Posterior cingulate gyrus (tissue), 11 donors: ENCODE measurements around the gene SNCAIP.

Source experiments
- DNase-seq, 10 donors: peaks; one replicate each; pipeline versions ENCODE4 v3.0.0 to v3.0.0-alpha.2; 2020 to 2021; ENCODE audit warnings: mixed read lengths in 3 of 10
- intact Hi-C: fragments of 100-400 bp; cut with DNase I; formaldehyde crosslinking; loops from one replicate; pipeline ENCODE4 v1.15.1; 2023

SNCAIP gene

DNA sequence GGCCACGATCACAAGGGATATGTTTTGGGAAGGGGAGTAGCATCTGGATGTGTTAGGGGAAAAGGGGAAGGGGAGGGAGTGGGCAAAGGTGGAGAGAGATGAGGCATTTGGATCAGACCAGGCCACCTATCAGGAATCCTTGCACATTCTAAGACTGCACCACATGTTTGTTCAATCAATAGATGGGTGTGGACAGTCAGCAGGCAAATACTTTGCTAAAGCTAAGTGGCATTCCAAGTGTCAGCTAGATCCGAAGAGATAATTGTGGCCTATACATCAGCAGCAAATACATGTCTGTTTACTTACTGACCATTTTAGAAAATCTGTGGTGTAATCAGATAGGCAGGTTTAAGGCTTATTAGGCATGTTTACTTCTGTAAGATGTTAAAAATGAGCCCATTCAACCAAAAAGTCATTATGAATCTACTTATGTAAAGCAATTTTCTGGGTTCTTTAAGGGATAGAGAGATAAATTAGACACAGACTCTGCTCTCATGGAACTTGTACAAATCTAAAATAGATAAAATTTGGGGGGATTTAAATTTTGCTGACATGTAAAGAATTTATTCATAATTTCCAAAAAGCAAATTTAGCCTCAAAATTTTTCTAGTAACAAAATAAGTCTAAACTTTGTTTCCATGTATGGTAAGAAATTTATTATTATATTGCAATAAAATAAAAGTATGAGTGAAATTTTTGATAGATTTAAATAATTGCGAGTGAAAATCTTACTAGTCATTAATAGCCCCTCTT is 107.3 kb downstream of the SNCAIP start:
- intact Hi-C loops: loop anchor here (10.0 kb wide), 1 partner anchor 125 kb away; no protein-coding TSS in a partner anchor
- no peak for DNase-seq

DNA sequence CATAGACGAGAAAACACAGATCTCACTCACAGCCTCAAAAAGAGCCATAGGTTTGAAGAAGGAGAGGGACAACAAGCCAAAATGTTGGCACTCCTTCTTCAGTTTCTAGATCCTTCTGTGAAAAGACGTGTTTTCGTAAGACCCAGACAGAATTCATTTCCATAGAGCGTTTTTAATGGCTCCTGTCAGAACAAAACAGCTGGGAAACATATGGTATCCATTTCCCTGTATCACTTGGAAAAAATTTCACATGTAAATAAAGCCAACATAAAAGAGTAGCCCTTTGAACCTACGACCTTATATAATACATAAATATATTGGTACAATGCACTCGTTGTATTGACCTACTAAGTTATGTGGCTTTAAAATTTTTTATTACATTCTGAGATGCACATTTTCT is 108.1 kb downstream of the SNCAIP start:
- intact Hi-C loops: no loop called here
- DNase-seq: no peak

DNA sequence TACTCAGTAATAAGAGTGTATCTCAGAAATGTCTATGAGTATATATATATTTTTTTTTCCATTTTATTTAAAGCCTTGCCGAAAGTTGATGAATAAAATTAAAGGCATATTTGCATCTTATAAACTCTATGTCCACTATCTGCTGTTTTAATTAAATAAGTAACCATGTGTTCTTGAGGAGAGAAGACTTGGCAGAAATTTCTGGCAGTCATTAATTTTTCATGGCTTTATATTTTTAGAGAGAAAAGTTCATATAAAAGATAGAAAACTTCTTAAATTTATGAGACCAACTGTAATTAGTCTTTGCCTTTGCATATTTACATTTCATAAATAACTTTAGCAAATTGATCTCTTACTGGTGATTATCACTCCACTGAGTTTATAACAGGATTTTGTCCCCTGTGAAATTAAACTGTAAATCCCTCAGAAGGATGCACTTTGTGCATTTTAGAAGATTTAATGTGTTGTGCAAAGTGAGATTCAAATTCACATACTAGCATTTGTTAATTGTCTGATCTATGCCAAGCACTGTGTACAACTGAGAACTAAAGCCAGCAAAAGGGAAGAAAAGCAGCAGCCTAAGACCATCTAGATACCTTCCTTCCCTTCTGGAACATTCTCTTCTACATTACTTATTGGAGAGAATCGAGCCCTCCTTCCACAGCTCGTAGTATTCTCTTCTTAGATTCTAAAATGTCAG is 108.7 kb downstream of the SNCAIP start:
- intact Hi-C loops: no loop called here
- no peak for DNase-seq

DNA sequence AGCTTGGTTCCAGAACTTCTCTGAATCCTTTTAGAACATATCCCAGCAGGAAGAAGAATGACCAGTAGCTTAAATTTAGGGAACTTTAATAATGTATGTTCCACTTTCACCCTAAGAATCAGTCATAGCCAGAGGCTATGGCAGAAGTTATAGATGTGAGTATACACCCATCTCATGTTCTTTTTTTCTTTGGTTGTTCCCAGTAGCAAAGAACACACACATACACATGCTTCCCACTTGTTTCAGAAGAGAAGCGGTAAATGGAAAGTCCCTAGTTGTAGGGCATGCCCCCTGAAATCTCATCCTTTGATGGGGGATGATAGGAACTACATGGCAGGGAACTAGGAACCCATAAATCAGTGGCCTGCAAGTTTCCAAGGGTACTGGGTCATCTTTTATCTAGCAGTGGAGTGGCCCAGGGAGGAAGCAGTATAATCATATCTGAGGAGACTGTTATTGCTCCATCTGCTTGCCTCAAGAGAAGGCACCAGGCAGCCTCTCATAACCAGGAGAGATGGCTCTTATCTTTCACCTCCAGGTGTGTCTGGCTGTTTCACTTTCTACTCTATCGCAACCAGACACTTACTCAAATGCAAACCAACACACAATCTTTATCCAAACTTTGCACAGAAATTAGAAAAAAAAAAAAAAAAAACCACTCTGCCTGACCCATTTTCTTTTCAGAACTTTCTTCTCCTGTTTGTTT is 109.5 kb downstream of the SNCAIP start:
- DNase-seq: no peak
- intact Hi-C loops: no loop called here

DNA sequence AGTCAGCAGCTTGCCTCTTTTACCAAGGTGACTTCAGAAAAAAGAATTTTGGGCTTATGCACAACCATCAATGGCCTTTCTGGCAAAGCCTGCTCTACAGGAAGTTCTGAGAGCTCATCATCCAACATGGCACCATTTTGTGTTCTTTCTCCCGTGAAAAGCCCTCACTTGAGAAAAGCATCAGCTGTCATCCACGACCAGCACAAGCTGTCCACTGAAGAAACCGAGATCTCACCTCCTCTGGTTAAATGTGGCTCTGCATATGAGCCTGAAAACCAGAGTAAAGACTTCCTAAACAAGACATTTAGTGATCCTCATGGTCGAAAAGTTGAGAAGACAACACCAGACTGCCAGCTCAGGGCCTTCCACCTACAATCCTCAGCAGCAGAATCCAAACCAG is 111.2 kb downstream of the SNCAIP start:
- no peak for DNase-seq
- intact Hi-C loops: no loop called here

DNA sequence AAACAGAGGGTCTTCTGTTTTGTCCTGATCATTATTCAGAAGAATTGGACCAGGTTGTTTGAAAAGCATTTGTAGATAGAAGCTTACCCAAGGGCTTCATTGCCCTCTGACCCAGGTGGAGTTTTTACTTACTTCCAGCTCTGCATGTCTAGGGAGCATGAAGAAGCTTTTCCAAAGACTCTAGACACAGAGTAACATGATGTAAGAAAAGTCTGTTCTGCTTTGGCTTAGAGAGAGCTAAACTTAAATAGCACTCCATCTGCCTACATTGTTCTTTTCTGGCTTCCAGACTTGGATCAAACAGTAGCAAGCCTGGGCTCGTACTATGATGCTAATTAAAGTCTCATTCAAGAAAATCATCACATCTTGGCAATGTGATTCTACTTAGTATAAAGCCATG is 112.1 kb downstream of the SNCAIP start:
- no peak for DNase-seq
- intact Hi-C loops: no loop called here

DNA sequence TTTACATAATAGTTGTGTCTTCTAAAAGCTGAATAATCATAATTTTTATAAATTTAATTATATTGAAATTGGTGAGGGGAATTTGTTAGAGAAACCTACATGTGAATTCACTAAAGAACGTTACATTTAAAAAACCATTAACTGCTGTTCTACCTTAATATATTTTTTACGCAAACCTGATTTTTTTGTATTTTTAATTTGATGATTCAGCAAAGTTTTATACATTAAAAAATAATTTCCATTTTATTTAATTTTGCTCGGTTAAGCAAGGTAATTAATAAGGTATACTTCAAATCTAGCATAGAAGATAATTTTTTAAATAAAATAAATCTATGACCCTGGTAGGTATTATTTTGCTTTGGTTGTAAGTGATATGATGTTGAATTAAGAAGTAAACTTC is 114.3 kb downstream of the SNCAIP start:
- intact Hi-C loops: no loop called here
- no peak for DNase-seq

DNA sequence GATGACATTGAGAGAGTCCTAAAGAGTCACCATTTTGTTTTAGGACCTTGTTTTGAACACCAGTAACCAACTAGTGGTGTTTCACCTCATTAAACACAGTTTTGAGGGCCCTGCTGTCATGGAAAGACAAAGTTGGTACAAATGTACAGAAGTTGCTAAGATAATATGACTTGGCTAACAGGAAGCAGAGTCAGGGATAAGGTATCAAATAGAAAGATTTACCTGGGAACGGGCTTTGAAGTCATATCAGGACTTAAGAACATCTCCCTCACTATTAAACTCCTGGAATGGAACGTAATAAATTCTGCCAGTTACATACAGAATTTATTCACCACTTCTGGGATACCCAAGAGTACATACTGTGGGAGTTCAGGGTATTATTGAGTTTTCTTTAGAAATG is 115.6 kb downstream of the SNCAIP start:
- no peak for DNase-seq
- intact Hi-C loops: no loop called here

DNA sequence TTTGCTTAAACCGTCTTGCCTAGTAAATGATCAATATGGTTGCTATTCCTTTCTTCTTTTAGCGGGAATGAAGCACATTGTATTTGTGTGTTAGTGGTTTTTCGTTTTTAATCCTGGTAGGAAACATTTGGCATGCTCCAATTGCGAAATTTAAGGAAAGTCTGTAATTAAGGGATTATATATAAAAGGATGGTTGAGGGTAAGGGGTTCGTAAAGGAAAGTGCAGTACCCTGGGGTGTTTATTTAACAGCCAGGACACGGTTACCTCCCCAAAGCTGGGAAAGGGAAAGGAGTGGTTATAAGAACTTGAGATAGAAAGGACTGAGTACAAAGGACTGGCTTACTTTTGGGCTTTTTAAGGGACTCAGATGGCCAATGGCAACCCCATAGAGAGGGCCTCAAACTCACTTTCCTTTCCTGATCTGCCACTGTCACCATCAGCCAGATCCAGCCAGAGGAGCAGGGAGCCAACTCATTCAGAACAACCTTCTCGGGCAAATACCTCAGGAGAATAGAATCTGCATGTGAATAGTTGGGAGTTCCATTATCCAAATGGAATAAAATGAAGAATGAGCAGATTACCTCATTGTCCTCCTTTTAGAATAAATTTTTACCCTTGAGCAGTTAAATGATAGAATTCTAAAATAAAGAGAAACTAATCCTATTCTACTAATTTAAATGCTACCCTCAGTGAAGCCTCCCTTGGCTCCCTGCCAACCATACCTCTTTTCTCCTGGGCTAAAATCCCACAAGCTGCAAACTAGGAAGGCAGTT is 117.7 kb downstream of the SNCAIP start:
- intact Hi-C loops: no loop called here
- DNase-seq: no peak

DNA sequence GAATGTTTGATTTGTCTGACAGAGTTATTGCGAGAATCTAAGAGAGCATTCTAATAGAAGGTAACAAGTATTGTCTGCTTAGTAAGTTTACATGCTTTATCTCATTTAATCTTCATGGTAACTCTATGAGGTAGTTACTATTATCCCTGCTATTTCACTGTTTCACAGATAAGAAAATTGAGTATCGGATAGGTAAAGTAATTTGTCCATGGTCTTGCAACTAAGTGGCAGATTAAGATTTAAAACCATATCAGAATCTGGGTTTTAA is 118.2 kb downstream of the SNCAIP start:
- no peak for DNase-seq
- intact Hi-C loops: no loop called here

DNA sequence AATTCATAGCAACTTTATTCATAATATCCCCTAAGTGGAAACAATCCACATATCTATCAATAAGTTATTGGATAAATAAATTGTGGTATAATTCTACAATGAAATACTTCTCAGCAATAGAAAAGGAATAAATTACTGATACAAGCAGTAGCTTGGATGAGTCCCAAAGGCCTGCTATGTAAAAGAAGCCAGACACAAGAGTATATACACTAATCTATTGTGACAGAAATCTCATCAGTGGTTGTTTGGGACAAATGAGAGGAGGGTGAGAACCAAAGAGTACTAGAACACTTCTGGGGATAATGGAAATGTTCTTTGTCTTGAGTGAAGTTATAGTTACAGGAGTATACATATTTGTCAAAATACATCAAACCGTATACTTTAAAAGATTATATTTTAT is 119.3 kb downstream of the SNCAIP start:
- intact Hi-C loops: no loop called here
- no peak for DNase-seq

DNA sequence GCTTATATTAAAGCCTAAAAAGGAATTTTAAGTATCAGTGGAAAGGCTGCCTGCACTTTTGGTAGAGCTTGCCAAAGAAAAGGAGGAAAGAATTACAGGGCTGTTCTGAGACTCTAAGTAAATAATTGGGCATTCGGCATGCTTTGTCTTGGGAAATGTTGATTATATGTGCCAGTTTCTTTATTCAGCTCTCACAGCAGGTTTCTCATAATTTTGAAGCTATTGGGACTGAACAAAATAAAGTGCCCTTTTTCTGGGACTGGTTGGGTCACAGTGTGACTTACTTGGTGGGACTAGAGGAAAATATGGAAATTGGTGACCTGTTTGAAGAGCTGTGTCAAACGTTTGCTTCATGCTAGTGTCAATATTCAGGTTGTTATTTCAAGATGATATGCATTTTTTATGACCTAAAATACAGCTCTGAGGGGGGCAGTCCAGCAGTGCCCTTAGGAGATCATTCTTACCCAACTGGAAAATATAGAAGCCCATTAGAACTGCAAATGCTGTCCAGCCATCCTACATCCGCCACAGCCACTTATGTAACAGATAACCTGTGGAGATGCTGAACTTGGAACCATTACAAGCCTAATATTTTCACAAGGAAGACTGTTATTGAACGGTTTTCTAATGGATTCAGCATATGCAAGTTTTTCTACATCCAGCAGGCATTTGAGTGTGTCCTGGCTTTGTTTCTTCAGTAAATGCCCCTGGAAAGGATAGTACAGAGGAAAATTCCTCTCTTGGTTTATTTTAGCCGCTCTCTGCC is 122.4 kb downstream of the SNCAIP start:
- DNase-seq: no peak
- intact Hi-C loops: no loop called here

DNA sequence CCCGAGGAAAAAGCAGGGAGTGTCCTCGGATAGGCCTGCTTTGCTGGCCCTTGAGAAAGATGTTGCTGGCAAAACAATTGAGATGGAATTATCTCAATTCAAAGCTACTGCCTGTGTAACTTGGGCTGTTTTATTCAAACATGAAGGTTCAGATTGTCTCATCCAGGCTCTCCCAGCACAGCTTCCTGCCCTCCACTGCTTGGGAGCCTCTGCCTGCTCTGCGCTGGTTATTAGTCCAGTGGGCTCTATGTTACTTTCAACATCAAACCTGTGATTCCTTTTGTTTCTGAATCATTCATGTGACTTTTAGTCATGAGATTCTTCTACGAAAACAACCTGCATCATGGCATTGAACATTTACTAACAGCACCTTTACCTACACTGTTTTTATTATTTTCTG is 123.2 kb downstream of the SNCAIP start:
- intact Hi-C loops: no loop called here
- DNase-seq: no peak

DNA sequence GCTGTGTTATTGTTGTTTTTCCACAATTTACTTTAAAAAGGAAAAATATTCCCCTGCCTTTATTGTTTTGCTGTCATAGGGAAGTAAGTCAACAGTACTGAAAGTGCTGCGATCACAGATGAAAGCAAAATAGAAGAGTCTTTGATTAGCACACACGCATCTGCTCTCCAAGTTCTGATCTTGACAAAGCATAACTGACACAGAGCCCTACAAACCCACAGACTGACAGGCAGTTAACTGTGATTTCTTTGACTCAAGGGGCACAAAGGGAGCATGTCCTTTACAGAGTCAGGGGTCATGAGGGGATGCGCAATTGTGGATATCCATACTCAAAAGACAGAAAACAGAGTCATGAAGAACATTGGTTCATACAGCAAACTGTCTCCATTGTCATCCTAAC is 123.7 kb downstream of the SNCAIP start:
- DNase-seq: no peak
- intact Hi-C loops: no loop called here

DNA sequence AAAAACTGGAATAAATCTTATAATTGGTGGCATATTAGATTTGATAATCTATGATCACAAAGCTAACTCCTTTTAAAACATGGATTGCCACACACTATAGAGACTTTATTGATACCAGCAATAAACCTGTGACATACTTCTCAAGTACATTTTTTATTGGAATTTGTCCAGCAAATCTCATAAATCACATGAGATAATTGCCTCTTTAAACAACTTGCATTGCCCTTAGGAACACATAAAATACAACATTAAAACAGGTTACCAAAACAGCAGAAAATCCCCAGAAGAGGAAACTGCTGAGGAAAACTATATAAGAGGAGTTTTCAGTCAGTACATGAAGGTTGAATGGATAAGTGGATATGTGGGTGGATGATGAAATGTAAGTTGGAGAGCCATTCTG is 124.6 kb downstream of the SNCAIP start:
- intact Hi-C loops: no loop called here
- no peak for DNase-seq

DNA sequence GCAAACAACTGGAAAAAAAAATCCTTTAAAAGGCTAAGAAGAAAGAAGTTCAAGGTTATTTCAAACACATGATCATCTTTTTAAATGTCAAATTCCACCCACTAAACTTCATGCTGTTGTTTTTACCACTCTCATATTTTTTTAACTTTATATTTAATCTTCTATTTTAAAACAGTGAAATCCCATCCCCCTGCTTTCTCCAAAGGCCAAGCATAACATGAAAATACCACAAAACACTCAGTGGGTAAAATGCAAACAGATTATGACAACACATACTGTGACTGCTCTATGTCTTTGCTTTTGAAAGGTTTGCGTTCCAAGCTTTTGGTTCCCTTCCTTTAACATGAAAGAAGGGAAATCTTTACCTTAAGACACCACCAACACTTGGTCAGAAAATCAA is 127.6 kb downstream of the SNCAIP start:
- intact Hi-C loops: no loop called here
- no peak for DNase-seq

DNA sequence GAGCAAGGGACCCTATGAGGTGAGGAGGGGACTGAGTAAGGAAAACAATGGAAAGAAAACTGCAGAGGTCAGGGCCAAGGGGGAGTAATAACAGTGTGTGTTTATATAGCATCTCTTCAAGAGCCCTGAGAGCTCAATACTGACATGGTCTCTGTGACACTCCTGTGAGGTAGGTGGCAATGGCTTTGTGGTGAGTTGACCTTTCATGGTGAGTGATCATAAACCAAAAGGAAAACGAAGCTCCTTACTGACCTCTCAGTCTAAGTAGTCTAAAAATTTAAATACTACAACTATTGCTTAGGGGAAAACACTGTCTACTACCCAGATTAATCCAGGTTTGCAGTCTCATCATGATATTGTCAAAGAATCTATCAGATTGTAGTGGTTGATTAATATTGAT is 130.9 kb downstream of the SNCAIP start:
- intact Hi-C loops: no loop called here

DNA sequence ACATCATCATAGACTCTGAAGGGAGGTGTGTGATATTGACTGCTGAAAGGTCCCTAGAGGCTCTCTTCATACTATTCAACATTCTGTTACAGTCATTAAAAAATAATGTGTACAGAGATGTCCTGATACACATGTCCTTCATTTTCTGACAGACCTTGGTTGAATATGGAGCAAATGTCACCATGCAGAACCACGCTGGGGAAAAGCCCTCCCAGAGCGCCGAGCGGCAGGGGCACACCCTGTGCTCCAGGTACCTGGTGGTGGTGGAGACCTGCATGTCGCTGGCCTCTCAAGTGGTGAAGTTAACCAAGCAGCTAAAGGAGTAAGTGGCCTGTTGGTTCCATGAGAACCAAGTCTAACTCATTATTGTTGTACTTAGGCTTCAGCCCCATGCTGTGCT is 132.4 kb downstream of the SNCAIP start:
- intact Hi-C loops: no loop called here
- no peak for DNase-seq

More for the DNA sequence above, 130.9 kb downstream of the SNCAIP start:
- no peak for DNase-seq

DNA sequence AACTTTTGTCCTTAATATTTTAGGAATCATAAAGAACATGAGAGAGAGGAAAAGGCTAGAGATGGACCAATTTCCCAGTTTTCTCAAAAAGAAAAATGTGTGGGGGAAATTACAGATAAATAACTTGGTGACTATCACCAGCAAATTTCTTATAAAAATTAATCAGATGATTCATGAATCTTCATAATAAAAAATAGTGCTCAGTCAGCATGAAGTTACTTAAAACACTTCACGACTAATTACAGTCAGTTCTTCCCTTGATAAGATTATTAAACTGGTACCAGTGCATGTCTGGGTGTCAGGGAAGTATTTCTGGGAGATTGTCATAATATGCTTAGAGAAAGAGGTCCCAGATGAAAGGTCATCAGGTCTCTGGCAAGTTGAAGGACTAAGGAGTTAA is 133.0 kb downstream of the SNCAIP start:
- DNase-seq: no peak
- intact Hi-C loops: no loop called here

DNA sequence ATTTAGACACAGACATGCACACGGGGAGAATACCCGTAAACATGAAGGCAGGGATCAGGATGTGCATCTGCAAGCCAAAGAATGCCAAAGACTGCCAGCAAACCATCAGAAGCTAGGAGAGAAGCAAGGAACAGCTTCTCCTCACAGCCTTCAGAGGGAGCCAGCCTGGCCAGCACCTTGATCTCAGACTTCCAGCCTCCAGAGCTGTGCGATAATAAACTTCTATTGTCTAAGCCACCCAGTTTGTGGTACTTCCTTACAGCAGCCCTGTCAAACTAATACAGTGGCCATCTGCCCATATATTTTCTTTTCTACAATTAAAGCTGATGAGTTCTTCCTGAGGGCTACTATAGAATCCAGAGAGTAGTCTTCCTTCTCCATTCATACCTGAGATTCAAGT is 135.0 kb downstream of the SNCAIP start:
- intact Hi-C loops: no loop called here
- no peak for DNase-seq

DNA sequence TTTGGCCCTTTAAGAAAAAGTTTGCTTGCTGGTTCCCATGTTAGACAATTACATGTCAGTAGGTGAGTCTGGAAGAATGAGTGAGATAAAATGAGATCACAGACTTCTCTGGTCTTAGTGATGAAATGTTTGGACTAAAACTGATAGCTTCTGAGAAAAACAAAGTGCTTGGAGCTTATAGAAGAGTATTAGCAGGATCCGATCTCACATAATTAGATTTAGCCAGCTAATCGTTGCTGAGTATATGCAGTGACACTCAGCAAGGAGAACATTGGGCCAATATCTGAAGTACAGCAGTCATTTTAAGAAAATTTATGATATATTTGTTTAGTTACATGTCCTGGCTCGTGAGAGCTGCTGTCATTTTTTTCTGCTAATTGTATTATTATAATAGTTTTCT is 135.8 kb downstream of the SNCAIP start:
- intact Hi-C loops: no loop called here
- DNase-seq: no peak
